UCSD-AML1 (cell line): ENCODE results near the gene NODAL.

Experiments used
- DNase-seq: peaks from one replicate; lab custom pipeline; 2025; ENCODE audit not compliant: unreplicated experiment; lab: John Stamatoyannopoulos, UW

NODAL gene

DNA sequence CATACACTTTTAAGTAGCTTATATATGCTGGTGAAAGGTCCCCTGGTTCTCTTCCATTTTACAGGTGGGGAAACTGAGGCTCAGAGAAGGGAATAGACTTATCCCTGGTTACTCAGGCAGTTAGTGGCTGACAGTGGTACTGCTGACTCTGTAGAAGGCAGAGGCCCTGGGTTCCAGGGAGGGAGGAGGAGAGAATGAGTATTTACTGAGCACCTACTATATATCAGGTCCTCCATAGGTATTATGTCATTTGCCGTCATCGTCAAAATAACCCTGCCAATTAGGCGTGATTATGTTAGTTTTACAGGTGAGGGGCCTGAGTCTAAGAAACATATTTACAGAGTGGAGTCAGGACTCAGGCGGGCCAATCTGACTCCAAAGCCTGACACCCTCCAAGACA is 23.8 kb upstream of the NODAL start:
- DNase-seq: no peak

DNA sequence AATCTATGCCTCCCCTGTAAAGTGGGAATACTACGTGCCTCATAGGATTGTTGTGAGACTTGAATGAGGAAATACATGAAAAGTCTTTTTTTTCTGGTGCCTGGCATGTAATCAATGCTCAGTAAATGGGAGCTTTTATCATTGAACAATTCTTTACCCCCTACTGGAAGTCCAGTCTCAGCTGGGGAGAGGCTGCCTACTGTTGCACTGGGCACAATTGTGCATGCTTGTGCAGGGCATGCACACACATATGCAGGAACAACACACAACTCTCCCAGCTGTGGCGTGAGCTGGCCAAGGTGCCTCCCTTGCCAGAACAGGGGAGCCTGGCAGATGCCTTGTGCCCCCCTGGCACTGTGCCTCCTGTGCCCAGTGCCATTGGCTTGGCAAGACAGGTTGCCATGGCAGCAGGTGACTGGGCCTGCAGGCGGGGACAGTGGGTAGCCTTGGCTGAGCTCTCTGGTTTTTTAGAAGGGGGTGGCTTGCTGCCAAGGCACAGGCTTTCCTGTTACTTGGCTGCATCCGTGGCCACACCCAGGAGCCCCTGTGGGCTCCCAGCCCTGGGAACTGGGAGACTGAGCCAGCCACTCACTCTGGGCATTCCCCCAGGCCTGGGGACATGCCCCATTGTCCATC is 21.0 kb upstream of the NODAL start:
- no peak for DNase-seq

DNA sequence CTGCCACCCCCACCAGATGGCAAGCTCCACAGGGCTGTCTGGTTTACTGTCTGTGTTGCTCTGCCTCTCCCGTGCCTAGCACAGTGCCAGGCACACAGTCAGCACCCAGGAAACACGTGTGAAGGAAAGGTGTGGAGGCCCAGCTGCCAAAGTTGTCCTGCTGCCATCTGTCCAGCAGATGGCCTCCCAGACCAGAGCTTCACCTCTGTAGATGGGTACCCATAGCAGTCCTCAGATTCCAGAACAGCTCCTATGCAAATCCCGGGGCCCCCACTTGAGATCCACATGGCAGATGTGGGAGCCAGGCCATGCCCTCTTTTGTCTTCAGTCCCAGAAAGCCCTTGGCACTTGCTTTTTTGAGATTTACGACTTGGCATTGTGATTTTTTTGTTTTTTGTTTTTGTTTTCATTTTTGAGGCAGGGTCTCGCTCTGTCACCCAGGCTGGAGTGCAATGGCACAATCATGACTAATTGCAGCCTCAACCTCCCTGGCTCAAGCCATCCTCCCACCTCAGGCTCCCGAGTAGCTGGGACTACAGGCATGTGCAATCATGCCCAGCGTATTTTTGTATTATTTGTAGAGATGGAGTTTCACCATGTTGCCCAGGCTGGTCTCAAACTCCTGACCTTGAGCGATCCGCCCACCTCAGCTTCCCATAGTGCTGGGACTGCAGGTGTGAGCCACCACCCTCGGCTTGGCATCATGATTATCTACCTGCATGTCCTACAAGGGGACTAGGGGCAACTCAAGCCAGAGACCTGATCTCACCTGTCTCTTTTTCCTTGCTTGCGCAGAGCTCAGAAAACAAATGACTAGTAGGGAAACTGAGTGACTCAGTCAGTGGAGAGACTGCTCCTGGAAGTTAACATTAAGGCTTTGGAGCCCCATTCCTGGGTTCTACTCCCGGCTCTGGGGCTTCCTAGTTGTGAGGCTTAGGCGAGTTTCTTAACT is 20.2 kb upstream of the NODAL start:
- peak; percentile 40 for DNase-seq

DNA sequence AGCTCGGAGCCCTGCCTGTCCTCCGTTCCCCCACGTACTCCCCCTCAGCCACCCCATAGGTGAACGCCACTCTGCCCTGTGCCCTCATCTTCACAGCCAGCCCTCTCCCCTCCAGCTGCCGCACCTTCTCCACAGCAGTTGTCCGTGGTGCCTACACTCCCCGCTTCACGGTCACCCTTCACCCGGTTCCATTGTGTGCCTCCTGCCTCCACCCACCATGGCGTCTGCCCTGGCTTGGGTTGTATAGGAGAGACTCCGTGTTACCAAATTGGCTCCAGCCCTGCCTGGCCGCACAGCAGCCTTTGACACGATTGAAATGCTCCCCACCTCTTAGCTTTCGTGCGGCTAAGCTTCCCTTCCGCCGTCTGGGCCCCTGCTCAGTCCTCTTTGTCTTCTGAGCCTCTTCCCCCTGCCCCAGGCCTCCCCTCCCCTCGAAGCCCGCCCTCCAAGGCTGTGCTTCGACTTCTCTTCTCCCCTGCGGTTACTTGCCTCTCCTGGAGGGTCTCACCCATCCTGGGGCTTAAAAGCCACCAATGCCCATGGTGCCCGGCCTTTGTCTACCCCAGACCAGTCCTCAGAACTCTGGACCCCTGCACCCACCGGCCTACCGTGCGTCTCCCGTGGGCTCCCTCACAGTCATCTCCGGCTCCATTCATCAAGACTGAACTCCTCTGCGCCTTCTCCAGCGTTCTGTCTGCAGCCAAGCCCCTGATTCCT is 18.5 kb upstream of the NODAL start:
- DNase-seq: no peak

DNA sequence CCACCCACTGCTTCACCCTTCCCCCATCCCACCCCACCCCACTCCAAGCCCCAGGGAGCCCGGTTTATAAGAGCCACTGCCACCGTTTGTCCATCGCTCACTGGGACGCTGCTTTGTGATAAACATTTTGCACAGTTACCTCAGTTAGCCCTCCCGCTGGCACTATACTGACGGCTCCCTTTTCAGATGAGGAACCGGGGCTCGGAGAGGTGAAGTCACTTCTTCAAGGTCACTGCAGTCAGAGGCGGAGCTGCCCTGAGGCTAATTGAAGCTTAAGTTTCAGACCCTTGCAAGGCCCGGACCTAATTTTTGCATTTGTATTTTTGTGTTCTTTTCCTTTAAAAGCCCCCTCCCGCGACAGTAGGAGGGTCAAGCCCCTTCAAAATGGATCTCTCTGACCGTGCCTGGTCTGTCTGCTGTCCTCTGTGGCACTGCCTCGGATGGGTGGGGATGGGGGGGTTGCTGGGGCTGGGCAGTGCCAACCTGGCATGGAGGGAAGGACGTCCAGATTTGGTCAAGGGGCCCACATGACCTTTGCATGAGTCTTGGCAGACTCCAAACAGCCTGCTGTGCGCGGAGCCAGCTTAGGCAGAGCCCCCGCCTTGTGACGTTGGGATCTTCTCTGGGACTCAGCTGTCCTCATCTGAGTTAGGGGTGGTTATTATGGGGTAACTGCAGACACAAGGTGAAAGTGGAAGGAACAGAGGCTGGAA is 17.7 kb upstream of the NODAL start:
- no peak for DNase-seq

DNA sequence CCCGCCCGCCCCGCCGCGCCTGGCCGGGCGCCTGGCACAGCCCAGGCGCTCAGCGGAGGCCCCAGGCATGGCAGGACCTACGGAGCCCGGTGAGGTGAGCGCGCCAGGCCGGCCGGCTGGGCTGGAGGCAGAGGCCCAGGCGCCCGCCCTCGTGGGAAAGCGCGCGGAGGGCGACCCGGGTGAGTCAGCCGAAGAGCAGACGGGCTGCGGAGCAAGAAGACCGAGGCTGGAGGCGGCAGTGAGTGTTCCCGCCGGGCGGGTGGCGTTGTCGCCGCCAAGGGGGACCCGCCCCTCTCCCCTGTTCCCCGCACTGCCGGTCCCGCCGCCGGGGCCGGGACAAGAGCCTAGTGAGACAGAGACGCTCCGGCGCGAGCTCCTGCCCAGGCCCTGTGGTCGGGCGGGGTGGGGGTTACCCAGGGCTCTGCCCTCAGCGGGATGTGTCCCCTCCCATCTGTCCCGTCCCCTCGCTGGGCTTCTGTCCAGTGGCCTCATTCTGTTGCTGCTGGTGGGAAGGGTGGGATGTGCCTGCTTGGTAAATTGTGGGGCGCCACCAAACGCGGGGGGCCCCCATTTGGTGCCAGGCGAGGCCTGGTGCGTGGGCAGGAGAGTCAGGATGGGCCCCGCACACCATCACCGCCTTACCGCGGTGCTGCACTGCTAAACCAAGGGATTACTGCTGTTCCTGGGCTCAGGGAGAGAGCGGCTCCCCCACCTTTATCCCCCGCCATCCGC is 17.0 kb upstream of the NODAL start:
- no peak for DNase-seq

DNA sequence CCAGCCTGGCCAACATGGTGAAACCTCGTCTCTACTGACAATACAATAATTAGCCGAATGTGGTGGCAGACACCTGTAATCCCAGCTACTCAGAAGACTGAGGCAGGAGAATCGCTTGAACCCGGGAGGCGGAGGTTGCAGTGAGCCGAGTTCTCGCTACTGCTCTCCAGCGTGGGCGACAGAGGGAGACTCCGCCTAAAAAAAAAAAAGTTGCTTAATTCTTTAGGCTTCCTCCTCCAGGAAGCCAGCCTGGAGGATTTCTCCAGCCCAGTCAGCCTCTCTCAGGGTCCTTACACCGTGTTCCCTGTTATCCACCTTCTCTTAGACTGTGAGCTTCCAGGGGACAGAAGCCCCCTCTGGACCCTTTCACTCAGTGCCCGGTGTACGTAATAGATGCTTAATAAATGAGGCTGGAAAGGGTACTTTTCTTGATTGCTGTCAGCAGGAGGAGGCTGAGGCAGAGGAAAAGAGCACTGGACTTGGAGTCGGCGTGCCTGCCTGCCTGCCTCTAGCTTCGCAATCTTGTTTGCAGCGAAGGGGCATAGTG is 16.4 kb upstream of the NODAL start:
- no peak for DNase-seq

DNA sequence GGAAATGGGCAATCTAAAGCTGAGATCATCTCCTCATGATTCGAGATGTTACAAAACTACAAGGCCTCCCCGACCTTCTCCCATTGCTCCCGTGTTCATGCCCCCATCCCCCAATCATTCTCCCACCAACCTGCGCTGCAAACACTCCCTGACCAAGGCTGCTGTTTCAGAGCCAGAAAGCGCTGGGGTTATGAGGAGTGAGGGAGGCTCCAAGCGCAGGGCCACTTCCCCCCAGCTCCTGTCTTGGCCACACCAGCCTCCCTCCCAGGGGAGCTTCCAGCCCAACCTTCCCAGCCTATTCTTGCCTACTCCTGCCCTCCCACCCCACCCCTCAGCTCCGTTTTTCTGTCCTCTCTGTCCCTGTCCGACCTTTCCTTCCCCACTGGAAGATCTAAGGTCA is 14.7 kb upstream of the NODAL start:
- DNase-seq: no peak

DNA sequence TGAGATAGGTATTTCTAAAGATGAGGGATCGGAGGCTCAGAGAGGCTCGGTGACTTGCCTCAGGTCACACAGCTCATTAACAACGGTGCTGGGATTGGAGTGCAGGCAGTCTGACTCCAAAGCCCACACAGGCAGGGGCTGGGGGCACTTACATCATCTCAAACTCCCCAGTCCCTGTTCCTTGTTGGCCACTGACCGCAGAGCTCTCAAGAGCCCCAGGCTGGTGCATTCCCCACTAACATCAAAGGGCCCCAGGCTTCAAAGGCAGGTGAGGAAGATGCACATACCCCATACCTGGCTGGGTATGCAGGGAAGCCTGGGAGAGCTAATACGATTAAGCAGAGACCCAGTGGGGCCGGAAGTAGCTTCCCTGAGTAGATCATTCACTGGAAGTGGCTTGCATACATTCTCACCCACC is 13.7 kb upstream of the NODAL start:
- DNase-seq: no peak

DNA sequence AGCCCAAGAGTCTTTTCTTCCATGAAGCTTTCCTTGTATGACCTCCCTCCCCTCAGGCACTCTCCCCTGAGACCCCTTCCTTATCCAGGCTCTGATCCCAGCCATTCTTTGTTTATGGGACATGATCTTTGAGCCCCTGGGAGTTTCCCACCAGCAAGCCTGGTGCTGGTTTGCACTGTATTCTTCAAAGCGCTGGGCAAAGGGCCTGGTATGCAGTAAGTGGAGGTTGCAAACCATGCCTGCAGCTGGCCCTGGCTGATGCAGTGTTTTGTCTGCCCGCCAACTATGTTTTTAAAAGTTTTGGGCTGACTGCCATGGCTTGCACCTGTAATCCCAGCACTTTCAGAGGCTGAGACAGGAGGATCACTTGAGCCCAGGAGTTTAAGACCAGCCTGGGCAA is 6.8 kb upstream of the NODAL start:
- DNase-seq: no peak

DNA sequence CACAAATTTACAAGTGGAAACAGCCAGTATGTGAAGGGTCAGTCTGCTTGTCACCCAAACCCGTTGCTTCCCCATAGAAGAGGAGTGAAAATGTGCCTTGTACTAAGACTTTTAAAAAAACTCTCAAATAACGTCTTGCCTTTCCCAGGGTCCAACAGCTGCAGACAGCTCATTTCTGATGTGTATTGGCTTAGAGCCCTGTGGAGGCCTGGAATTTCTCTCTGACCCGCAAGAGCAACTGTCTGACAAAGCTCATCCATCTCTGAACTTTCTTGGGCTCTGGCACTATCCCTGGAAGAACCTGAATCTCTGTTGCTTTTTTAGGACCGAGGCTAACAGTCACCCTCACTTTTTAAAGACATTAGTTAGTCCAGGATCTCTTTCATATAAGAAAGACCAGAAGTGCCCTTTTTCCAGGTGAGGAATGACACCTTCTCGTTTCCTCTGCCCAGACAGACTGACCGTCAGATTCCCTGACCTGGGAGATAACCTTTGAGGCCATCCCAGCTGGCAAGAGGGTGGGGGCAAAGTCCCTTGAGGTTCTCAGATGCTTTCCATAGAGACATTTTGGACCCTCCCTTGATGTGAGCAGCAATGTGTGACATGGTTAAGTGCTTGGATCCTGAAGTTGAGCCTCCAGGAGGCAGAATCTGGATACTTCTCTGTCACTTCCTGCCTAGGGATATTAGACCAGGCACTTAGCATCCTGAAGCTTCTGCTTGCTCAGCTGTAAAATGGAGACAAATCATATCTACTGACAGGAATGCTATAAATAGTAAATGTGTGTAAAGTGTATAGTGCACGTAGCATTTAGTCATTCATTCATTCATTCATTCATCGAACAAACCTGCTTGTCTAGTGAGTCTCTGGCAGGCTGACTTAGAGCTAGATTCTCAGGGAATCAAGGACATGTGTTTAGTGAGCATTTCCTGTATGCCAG is 4.5 kb upstream of the NODAL start:
- DNase-seq: no peak

DNA sequence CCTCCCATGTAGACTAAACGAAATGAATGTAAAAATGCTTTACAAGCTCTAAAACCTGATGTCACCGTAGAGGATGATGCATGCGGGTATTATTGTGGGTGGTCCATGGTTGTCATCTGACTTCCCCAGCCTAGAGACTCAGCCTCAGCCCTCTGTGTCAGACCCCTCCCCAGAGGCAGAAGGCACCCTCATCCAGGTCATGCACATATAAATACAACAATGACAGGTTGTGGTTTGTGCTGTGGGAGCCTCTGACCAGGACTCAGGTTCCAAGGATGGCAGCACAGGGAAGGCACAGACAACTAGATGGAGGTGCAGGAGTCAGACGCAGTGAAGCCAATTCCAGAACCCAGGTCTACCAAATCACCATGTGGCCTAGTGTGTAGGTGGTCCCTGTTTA is 3.3 kb upstream of the NODAL start:
- DNase-seq: no peak

DNA sequence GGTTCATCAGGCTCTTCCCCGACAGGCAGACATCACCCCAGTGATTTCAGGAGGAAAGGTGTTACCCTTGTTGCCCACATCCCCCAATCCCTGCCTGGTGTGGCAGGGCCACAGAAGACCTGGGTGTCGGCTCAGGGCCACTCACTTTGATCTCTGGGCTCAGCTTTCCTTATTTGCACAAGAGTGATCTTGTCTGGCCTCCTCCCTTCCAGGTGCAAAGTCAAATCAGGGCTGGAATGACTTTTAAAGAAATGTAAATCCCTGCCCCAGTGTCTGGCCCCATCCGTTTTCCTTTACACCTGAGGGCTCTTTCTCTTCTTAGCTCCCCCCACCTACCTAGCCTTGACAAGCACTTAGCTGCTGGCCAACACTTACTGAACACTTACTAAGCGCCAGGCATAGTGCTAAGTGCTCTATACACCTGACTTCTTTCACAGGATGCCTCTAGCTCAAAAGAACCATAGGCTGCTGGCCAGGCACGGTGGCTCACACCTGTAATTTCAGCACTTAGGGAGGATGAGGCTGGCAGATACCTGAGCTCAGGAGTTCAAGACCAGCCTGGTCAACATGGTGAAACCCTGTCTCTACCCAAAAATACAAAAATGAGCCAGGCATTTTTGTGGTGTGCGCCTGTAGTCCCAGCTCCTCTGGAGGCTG is 979 bp upstream of the NODAL start:
- DNase-seq: no peak

DNA sequence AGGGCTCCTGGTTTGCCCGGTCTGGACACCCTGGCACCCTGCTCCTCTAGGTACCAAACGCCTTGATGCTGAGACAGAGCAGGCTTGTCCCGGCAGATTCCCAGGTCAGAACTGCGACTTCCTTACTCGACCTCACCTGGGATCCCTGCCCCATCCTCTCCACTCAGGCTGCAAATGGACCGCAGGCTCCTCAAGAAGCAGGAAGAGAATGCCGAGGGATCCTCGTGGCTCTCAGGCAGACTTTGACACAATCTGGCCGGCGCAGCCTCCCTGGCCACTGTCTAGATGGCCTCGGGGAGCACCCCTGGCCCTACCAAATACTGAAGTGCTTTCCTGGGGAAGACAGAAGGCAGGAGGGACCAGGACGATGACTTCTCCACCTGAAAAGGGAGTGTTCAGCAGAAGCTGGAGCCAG is 421 bp upstream of the NODAL start:
- no peak for DNase-seq

DNA sequence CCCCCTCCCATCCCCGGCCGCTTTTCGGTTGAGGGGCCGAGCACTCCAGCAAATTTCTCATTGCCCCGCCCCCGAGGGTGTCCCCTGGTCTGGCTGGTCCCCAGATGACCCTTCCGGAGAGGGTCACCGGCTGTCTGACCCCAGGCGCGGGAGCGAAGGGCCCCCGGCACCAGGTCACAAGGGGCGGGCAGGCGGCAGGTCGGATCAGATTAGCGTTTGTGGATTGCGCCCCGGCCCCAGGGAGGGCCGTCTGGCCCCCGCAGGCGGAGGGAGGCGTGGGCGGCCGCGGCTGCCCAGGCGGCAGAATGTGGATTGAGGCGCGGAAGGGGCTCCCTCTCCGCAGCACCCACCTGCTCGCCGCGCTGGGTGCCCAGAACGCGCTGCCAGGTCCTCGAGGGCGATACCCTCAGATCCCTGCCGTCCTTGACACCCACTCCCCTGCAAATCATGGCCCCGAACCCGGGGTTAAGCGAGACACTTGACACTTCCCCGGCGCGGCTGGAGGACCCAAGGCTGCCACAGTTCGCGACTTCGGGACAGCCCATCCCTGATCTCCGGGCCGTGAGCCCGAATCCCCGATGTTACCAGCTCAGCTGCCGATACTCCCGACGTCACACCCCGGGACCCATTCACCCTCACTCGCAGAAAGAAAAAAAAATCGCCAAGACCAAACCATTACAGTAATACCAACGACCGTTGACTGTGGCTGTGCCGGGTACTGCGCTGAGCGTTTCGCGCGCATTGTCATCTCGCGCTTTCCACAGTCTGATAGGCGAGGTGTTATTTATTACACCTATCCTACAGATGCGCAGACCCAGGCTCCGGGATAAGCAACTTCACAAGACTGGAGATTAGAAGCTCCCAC is 953 bp downstream of the NODAL start:
- no peak for DNase-seq

DNA sequence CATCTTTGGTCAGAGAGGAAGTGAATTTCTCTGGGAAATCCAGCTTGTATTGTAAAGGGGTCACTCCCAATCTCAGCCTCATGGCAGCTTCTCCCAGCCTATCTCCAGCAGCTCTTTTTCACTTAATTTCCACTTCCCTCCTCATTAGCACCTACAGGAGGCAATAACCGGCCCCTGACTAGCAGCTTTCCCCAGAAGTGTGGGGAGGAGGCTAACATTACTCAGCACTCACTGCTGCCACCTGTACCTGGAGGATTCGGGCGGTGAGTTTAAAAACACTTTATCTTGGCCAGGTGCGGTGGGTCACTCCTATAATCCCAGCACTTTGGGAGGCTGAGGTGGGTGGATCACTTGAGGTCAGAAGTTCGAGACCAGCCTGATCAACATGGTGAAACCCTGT is 3.8 kb downstream of the NODAL start:
- DNase-seq: no peak

DNA sequence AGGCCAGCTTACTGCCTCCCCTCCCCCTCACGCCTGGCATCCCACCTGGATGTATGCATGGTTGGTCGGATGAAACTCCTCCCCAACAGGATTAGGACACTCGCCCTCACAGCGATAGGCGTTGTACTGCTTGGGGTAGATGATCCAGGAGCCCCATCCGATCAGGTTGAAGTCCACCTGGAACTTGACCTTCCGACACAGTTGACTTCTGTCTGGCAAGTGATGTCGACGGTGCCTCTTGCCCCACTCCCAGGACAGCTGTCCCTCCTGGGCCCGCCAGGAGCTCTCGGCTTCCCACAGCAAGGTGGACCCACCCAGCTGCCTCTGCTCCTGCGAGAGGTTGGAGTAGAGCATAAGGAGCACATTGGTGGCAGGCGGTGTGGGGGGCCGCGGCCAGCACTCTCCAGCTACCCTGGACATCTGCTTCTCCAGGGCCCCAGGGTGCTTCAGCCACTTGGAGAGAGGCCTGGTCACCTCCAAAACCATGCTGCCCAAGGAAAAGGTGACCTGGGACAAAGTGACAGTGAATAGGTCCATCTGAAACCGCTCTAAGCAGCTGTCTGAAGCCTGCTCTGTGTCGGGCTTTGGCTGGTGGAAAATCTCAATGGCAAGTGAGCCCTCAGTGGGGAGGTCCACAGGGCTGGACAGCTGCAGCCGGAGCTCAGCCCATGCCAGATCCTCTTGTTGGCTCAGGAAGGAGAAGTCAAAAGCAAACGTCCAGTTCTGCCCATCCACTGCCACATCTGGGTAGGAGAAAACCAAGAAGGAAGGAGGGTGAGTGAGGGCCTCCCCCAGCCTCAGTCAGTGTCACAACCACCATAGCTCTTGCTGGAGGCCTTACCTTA is 6.0 kb downstream of the NODAL start:
- DNase-seq: no peak
